ENCODE results near the gene RUNDC3A.

DNA sequence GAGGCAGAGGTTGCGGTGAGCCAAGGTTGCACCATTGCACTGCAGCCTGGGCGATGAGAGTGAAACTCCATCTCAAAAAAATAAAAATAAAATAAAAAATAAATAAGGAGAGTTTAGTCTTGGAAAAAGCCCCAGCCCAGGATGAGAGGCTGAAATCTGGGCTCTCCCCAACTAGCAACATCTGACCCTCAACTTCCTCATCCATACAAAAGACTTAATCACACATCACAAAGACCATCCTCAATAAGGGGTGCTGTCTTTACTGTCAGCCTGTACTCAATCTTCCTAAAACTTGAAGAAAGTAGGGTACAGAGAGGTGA, 29.1 kb upstream of the RUNDC3A start:
- TF ChIP-seq EZH2phosphoT487 (IDR thresholded peaks at IDR 0.05; ENCODE audit: borderline replicate concordance, low read length), result no peak
- TF ChIP-seq, protein P1, sequence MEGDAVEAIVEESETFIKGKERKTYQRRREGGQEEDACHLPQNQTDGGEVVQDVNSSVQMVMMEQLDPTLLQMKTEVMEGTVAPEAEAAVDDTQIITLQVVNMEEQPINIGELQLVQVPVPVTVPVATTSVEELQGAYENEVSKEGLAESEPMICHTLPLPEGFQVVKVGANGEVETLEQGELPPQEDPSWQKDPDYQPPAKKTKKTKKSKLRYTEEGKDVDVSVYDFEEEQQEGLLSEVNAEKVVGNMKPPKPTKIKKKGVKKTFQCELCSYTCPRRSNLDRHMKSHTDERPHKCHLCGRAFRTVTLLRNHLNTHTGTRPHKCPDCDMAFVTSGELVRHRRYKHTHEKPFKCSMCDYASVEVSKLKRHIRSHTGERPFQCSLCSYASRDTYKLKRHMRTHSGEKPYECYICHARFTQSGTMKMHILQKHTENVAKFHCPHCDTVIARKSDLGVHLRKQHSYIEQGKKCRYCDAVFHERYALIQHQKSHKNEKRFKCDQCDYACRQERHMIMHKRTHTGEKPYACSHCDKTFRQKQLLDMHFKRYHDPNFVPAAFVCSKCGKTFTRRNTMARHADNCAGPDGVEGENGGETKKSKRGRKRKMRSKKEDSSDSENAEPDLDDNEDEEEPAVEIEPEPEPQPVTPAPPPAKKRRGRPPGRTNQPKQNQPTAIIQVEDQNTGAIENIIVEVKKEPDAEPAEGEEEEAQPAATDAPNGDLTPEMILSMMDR (conservative IDR thresholded peaks at IDR 0.05; ENCODE audit: low read depth, low read length), result no peak

All from PC-3 (cell line).